GM18868 (cell line): ENCODE measurements around the gene ADSS1.
"Not testable (repeated sequence)": the region's sequence is repeated elsewhere in the genome, so short reads cannot be mapped to it uniquely, and the experiment has no call there.

Source experiments
- ATAC-seq: cut with Tn5 transposase; IDR thresholded peaks from one replicate; pipeline ENCODE4 v1.9.1; 2021; ENCODE audit warnings: mild to moderate bottlenecking, moderate library complexity; ENCODE audit not compliant: unreplicated experiment

Gene ADSS1

DNA sequence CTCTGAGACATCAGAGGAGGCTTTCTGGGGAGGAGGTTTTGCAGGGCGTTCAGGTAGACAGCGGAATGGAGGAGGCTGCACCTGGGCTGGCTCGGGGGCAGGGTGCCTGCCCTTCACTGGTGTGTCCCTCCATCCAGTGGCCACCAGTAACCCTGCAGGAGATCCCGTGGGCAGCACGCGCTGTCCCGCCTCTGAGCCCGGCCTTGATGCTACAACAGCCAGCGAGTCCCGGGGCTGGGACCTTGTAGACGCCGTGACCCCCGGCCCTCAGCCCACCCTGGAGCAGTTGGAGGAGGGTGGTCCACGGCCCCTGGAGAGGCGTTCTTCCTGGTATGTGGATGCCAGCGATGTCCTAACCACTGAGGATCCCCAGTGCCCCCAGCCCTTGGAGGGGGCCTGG, 10.0 kb upstream of the ADSS1 start:
- no peak for ATAC-seq

DNA sequence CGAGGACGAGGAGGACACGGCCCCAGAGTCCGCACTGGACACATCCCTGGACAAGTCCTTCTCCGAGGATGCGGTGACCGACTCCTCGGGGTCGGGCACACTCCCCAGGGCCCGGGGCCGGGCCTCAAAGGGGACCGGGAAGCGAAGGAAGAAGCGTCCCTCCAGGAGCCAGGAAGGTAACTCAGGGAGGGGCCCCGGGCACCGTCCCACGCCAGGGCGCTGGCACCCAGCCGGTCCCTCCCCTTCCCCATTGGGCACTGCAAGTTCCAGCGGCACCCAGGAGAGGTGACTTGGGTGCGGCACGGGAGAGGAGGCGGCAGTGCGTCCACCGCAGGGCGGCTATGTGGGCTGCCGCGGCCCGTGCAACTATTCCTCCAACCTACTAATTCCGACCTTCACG, 9.3 kb upstream of the ADSS1 start:
- ATAC-seq, result no peak

DNA sequence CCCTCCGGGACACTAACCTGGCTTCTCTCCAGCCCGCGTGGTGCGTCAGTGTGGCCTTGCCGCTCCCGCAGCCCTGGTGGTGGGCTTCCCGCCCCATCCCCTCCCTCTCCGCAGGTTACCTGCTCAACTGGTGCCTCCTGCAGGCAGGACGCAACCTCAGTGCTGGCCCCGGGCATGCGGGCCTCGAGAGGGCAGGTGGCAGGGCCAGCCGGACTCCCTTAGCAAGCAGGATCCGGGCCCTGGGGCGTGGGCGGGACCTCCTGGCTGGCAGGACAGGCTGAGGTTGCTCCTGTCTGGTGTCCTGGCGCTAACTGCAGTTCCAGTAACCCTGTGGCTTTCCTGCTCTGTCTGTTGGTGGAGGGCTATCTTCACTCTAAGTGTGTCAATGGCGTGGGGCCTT, 8.6 kb upstream of the ADSS1 start:
- ATAC-seq, result no peak

DNA sequence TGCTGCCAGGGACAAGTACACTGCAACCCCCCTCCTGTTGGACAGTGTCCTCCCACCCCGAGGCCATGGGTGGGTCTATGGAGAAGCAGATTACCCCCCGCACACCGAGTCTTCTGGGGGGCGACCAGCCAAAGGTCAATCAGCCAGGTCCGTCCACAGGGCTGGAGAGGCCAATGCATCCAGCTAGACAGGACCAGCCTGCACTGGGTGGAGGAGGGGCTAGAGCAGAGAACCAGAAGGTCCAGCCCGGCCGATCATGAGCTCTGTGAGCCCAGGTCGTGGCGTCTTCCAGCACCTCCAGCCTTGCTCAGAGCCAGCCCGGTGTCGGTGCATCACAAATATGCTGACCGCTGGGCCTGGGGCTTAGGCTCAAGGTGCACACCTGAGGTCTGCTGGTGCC, 8.2 kb upstream of the ADSS1 start:
- no peak for ATAC-seq

DNA sequence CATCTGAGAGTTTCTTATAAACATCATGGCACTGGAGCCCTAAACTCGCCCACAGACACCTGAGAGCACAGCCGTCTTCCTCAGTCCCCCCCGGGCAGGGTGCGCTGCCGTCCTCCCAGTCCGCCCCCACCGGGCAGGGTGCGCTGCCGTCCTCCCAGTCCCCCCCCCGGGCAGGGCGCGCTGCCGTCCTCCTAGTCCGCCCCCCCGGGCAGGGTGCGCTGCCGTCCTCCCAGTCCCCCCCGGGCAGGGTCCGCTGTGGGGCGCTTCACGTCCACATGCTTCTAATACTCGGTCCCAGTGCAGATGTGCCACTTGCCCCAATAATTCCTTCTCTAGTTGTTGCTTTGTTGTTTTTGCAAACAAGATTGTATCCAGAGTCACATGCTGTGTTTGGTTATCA, 6.9 kb upstream of the ADSS1 start:
- ATAC-seq, result no peak

DNA sequence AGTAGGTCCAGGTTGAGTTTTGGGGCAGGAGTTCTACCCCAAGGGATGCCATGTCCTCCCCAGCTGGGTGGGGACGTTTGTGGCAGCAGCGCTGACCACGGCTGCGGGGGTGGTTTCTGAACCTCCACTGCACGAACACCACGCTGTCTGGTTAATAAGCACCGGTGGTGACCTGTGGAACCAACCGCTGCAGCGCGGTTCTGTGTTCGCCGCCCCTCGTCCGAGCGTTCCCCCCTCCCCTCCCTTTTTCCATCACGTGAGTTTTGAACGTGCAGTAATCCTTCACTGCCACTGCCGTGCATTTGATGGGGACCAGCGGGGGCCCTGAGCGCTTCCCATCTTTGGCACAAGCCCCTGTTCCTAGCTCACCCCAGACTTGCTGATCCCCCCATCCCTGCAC, 6.4 kb upstream of the ADSS1 start:
- ATAC-seq, result no peak

DNA sequence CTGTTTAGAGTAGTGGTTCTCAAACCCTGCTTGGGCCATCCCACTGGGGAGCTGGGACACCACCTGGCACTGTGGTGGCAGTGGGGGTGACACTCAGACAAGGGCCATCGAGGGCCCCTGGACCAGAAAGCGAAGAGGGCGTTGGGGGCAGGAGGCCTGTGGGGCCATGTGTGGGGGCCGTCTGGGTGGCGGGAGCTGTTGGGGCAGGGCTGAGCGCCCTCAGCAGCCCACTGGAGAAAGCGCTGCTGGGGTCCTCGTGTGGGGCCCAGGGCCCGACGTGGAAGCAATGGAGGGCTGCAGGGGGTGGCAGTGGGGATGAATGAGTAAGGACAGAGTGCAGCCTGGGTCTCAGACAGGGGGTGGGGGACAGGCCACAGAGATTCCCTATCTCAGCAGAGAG, 5.9 kb upstream of the ADSS1 start:
- ATAC-seq, result no peak

DNA sequence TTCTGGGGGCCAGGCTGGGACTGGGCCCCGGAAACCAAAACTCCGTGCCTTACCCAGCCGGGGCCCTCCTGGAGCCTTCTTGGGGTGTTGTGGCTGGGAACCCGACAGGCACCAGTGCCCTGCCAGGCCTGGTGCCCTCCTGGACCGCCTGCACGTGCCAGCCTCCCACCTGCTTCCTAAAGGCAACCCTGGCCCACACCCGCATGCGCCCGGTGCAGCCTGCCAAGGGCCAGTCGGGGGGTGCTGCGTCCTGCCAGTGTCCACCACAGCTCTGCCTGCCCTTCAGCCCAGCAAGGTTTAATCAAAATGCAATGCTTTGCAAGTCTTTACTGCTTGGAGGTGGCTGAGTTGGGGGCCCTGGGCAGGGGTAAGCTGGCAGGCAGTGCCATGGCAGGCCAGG, 5.2 kb upstream of the ADSS1 start:
- ATAC-seq, result no peak

DNA sequence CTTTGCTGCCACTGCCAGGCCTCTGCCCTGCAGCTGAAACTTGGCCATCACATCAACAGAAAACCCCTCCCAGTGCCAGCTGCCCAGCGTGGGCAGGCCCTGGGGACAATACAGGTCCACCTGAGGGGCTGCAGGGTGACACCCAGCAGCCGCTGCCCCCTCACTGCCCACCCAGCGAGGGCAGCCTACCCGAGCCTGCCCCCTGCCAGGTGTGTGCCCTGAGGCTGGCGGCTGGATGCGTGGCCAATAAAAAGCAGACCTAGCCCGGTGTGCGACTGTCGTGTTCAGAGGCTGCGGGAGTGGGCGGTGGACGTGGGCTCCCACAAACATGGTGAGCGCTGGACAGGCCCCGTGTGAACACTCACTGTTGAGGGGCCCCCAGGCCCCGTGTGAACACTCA, 4.7 kb upstream of the ADSS1 start:
- ATAC-seq, result no peak

DNA sequence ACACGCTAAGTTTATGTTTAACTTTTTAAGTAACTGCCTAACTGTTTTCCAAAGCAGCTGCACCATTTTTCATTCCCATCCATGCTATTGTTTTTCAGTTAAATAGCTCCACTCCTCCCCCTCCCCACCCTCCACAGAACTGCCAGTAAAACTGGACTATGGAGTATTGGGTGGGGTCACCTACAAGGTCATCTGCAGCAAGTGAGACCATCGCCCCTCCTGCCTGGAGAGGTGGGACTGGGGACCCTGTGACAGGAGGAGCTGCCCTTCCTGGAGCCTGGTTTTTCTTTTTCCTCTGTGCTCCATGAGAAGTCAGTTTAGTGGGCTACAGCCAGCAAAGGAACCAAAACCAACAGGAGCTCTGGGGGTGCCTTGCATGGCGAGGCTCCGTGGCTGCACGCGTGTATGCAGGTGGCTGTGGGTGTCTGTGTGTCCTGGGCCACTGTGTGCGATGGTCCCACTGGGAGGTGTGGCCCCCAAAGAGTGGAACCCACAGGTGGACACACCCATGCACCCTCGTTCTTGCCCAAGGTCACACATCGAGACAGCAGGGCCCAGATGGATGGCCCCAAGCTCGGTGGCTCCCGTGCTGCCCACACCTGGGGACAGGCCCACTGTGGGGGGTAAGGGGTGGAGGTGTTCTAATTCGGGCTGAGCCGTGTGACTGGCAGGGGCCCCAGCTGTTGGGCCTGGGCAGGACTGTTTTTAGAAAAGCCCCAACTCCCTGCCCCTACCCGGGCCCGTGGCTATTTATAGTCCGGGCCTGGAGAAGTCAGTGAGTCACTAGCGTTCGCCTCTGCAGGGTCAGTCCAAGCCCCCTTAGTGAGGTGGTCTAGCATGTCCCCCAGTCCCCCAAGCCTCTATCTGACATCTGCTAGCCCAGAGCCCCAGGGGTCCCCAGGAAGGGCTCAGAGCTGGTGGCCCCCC, 2.3 kb upstream of the ADSS1 start:
- ATAC-seq, result no peak

DNA sequence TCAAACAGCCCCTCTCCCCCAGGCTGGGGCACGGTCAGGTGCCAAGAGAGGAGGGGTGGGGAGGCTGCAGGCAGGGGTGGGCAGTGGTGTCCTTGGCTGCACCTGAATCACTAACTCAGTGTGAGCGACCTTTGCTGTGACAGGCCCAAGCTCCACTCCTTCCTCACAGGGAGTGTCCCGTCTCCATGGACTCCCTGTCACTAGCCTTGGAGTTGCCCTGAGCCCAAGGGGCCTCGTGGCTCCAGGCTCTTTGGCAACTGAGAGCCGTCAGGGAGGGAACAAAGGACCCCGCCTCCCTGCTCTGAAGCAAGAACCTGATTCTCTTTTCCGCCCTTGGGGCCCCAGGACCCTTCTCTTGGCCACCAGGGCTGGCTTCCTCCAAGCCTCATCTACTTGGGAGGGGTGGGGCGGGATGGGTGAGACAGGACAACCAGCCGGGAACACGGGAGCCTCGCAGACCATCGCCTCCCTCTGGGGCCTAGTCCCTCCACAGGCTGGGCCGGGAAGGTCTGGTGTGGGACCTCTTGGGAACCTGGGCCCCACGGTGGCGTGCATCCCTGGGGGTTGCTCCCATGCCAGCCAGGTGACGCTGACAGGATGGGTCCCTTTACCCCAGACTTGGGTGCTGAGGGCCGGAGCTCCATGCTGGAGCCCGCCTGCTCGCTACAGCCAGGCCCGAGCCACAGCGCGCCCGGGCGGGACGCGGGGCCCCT, 935 bp upstream of the ADSS1 start:
- no peak for ATAC-seq

DNA sequence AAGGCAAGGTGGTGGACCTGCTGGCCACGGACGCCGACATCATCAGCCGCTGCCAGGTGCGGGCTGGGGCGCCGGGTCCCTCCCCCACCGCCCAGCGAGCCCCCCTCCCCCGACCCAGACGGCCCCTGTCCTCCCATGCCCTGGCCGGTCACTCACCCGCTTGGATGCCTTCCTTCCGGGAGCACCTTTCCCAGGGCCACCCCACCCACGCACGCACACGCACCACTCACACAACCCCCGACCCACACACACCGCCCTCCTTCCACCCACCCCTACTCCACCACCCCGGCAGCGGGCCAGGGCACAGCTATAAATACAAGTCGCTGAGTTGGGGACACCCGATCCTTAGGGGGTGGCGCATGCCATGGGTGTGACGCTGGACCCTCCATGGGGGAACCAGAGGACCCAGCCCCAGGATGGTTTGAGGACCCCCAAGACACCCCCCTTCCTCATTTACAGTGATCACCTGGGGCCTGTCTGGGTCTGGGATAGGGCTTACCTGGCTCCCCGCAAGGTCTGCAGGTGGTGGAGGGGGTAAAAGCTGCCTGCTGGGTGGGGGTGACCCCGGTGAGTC, 465 bp downstream of the ADSS1 start:
- ATAC-seq, result no peak

DNA sequence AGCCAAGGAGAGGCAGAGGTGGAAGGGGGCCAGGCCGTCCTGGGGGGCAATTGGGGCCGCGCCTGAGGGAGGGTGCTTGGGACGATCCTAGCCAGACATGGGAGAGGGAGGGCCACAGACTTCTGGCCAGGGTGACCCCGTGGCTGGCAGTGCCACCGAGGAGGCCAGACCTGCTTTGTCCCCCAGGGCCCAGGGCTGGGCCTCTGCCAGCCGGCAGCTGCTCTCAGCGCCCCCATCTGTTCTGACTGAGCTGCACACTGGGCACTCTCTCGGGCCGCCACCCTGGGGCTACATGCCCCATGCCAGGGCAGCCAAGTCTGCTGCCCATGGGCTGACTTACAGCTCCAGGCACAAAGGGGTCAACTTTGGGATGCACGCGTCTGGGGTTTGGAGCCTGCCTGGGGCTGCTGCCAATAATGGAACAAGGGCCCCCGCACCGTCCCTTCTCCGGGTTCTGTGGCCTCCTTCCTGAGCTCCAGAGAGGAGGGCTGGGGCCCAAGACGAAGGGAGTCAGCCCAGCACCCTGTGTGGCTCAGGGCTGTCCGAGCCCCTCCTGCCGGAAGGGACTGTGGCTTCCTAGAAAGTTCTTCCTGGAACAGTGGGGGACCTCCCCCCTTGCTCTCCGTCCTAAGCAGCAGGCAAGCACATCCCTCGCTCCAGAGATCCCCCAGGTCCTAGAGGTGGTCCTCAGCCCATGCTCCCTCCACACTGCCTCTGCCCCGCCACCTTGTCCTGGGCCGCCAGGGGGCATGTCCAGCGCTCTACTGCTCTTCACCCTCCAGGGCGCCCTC, 1.1 kb downstream of the ADSS1 start:
- ATAC-seq, result no peak

DNA sequence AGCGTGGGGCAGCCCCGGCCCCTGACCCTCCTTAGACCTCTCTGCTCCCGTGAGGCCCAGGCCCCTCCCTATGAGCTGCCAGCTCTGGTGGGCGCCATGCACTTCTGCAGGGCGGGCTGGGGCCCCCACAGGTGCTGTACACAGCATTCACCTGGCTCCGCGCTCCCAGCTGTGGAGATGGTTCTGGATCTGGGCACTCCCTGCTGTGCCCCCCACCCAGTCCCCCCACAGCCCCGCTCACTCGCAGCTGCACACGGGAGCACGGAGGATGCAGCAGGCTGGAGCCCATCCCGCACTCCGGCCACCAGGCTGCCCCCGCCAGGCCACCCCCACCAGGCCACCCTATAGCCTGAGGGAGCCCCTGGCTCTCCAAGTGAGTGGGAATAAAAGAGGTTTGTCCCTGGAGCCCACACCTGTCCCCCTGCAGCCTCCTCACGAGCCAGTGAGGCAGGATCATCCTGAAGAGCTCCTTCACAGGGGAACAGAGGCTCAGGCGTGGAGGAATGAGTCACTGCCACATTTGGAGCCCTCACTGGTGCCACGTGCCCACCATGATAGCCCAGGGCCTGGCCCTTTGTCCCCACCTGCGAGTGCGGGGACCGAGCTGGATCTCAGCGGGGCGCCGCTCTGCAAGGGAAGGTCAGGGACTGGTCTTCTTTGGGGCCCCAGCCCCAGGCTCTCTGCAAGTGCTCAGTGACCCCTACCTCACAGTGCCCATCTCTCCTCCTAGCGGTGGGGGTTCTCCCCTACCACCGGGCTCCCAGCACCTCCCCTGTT, 1.9 kb downstream of the ADSS1 start:
- no peak for ATAC-seq

DNA sequence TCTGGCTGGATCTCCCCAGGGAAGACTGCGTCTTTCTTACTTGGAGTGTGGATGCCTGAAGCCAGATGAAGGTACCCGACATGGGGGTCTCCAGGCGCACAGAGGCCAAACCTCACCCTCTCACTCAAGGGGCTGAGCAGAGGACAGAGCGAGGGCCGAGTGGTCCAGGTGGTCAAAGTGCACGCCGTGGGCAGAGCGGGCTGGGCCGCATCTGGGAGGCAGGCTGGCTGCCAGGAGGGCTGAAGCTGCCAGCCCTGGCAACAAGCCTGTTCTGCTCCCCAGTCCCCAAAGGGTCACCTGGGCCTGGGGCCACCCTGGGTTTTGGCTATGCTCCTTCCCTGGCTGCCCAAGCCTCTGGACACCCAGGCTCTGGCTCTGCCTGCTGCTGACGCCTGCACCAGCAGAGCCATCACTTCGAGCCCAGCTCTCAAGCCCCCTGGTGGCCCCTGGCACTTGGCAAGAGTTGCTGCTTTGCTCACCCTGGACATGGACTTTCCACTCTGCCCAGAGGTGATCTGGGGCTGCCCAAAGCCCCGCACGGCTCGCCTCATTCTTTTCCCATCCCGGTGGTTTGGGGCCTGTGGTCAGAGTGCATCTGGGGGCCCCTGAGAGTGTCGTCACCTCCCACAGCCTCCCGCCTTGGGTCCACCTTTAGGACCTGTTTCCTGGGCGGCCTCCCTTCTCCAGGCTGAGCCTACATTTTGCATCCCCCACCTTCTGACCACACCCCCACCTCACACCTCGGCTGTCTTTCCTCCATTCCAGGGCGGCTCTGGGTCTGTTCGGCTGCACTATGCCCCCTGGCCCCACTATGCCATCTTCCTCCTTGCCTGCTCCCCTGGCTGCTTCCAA, 2.8 kb downstream of the ADSS1 start:
- ATAC-seq, result no peak

DNA sequence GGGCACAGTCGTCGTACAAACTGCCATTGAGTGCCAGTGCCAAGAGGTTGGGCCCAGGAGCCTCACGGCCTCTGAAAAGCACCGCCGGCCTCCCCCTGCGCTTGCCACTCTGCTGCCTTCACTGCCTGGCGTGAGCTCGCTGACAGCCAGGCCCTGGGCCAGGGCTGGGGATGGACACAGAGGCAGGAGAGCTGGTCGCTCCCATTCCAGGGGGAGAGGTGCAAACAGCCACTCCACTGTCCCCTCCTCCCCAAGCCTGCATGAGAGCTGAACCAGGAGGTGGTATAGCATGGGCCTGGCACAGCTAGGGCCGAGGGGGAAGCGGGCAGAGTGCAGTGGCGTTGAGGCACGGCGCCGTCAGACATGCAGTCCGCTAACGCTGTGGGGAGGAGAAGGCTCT, 4.6 kb downstream of the ADSS1 start:
- ATAC-seq, result no peak

DNA sequence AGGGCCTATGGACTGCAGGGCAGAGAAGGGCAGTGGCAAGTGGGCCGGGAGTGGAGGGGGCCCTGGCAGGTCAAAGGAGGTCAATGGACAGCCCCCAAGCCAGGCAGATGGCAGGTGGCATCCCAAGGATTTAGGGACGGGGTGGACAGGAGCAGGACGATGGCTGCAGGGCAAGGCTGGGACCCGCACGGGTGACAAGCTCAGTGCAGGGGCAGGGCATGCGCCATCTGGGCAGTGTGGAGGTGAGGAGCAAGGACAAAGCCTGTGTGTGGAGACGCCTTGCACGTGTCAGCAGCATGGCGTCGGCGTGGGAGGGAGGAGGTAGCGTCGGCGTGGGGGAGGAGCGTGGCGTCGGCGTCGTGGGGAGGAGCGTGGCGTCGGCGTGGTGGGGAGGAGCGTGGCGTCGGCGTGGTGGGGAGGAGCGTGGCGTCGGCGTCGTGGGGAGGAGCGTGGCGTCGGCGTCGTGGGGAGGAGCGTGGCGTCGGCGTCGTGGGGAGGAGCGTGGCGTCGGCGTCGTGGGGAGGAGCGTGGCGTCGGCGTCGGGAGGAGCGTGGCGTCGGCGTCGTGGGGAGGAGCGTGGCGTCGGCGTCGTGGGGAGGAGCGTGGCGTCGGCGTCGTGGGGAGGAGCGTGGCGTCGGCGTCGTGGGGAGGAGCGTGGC, 5.3 kb downstream of the ADSS1 start:
- not testable (repeated sequence) for ATAC-seq

DNA sequence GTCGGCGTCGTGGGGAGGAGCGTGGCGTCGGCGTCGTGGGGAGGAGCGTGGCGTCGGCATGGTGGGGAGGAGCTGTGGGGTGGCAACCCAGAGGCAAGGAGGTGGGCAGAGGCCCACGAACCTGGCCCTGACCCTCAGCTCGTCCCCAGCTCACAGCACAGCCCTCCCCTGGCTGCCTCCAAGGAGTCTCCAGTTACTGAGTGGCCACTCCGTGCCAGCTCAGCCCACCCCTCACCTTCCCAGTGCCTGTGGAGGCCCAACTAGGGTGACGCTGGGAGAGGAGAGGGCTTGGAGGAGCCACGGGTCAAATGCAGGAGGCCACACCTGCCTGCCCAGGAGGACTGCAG, 5.8 kb downstream of the ADSS1 start:
- ATAC-seq, result no peak

DNA sequence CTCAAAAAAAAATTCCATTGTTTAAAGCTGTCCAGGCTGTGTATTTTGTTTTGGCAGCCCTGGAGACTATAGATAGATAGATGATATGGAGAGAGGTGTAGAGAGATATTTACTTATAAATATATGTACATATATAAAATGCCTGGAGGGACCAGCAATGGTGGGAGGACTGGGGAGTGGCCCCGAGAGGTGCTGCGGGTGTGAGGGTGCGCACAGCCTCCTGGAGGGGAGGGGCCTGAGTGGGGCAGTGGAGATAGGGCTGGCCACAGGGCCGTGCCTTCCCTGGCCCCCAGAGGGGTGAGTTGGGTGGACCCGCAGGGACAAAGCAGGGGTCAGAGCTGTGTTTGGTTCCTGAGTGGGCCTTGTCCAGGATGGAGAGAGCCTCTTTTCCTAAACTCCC, 6.5 kb downstream of the ADSS1 start:
- ATAC-seq, result no peak
